ENCODE results near the gene GNA14.

GRCh38 chr9:77575785-77576184, 72.3 kb downstream of the GNA14 start:
- TF ChIP-seq CTCF (IDR thresholded peaks at IDR 0.05) (no peak), POLR2A (IDR thresholded peaks at IDR 0.05) (no peak)

All from thyroid gland (tissue), 4 donors.